ENCODE measurements around the gene UBE2F. TPM values are rescaled to one million over a fixed set of nuclear protein-coding genes. Genes with fewer than 3 reads are reported as not detected.

Gene UBE2F
- total RNA-seq, 1 experiment from 2014 or later = 103 TPM

GRCh38 chr2:237942513-237942899, 24.3 kb upstream of the UBE2F start:
- H2AFZ ChIP-seq = no peak overlapping the region
- no peak overlapping the region for H3K4me3 ChIP-seq
- ChIA-PET CTCF (no interaction called here), POLR2A (ENCODE audit: unreplicated experiment) (no interaction called here)
- H3K79me2 ChIP-seq (ENCODE audit: low read depth) = no peaks in the 10 kb centered on the region
- intact Hi-C loops (cut with micrococcal nuclease; ENCODE audit: unreplicated experiment) = no loop called here
- no peak for TF ChIP-seq CTCF (conservative IDR thresholded peaks at IDR 0.05)
- TF ChIP-seq EZH2 (IDR thresholded peaks at IDR 0.05; ENCODE audit: low read depth) = no peak
- no peak overlapping the region for H3K27ac ChIP-seq
- H3K4me1 ChIP-seq (replicated peaks; ENCODE audit: insufficient read depth) = no peaks in the 10 kb centered on the region
- no peaks in the 10 kb centered on the region for H4K20me1 ChIP-seq (ENCODE audit: insufficient read depth)
- H3K36me3 ChIP-seq (ENCODE audit: low read depth) = no peaks in the 10 kb centered on the region
- peaks cover 10% of the 10 kb centered on the region; the same call in 1 of the 2 replicates for H3K9me3 ChIP-seq (ENCODE audit: insufficient read depth, low read depth)
- no peaks in the 10 kb centered on the region for H3F3A ChIP-seq (ENCODE audit: insufficient read depth, low read depth)
- H3K4me2 ChIP-seq = no peak overlapping the region
- no peaks in the 10 kb centered on the region for H3K9me2 ChIP-seq (ENCODE audit: insufficient read depth)
- DNase-seq = no peak
- BruUV-seq (replicated peaks) = no TSS peak
- H3K27me3 ChIP-seq (ENCODE audit: insufficient read depth, low read depth) = no peaks in the 10 kb centered on the region

DNA sequence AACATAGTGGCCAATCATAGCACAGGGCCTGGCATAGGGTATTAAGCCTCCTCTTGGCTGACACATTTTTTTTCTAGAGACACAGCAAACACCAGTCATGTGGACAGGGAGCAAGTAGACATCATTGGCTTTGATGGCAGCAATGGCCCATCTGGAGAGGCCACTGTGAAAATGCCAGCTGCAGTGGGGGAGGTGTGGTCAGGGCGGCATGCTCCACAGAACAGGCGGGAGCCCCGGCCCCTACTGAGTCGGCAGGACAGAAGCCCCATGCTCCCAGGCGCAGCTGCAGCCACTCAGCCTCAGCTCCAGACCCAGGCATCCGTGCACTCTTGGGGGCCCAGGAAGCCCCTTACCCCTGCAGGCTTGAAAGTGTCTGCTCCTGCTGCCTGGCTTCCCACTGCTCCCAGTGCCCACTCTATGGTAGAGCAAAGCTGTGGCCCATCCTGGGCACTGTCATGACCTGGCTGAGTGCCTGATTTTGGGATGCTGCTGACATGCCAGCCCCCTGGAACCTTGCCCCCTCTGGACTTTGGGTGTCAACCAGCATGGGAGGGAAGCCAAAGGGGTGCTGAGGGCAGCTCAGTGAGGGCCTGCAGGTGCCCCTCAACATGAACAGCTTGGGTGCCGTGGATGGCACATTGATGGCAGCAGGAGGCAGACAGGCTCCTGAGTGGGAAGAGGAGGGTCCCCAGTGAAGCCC, 23.3 kb upstream of the UBE2F start:
- ChIA-PET POLR2A (ENCODE audit: unreplicated experiment) (no interaction called here), CTCF (no interaction called here)
- Histone ChIP-seq H3K9me3 (ENCODE audit: insufficient read depth, low read depth) (peaks cover 10% of the 10 kb centered on the region; the same call in 1 of the 2 replicates), H3K4me2 (no peak overlapping the region), H3K27me3 (ENCODE audit: insufficient read depth, low read depth) (no peaks in the 10 kb centered on the region), H4K20me1 (ENCODE audit: insufficient read depth) (no peaks in the 10 kb centered on the region), H2AFZ (no peak overlapping the region), H3K4me1 (replicated peaks; ENCODE audit: insufficient read depth) (no peaks in the 10 kb centered on the region), H3K4me3 (no peak overlapping the region), H3K79me2 (ENCODE audit: low read depth) (no peaks in the 10 kb centered on the region), H3K27ac (no peak overlapping the region), H3F3A (ENCODE audit: insufficient read depth, low read depth) (no peaks in the 10 kb centered on the region), H3K36me3 (ENCODE audit: low read depth) (no peaks in the 10 kb centered on the region), H3K9me2 (ENCODE audit: insufficient read depth) (no peaks in the 10 kb centered on the region)
- no peak for TF ChIP-seq CTCF (conservative IDR thresholded peaks at IDR 0.05)
- TF ChIP-seq EZH2 (IDR thresholded peaks at IDR 0.05; ENCODE audit: low read depth) = no peak
- intact Hi-C loops (cut with micrococcal nuclease; ENCODE audit: unreplicated experiment) = no loop called here
- no TSS peak for BruUV-seq (replicated peaks)
- no peak for DNase-seq

GRCh38 chr2:237944302-237944701, 22.5 kb upstream of the UBE2F start:
- Histone ChIP-seq H3K4me1 (replicated peaks; ENCODE audit: insufficient read depth) (no peaks in the 10 kb centered on the region), H3K27me3 (ENCODE audit: insufficient read depth, low read depth) (no peaks in the 10 kb centered on the region), H3K4me2 (no peak overlapping the region), H3K79me2 (ENCODE audit: low read depth) (no peaks in the 10 kb centered on the region), H3K4me3 (no peak overlapping the region), H3K36me3 (ENCODE audit: low read depth) (no peaks in the 10 kb centered on the region), H3K9me3 (ENCODE audit: insufficient read depth, low read depth) (peaks cover 10% of the 10 kb centered on the region; the same call in 1 of the 2 replicates), H2AFZ (no peak overlapping the region), H3F3A (ENCODE audit: insufficient read depth, low read depth) (no peaks in the 10 kb centered on the region), H3K27ac (no peak overlapping the region), H4K20me1 (ENCODE audit: insufficient read depth) (no peaks in the 10 kb centered on the region), H3K9me2 (ENCODE audit: insufficient read depth) (no peaks in the 10 kb centered on the region)
- intact Hi-C loops (cut with micrococcal nuclease; ENCODE audit: unreplicated experiment) = no loop called here
- ChIA-PET POLR2A (ENCODE audit: unreplicated experiment) (no interaction called here), CTCF (no interaction called here)
- DNase-seq = no peak
- no peak for TF ChIP-seq EZH2 (IDR thresholded peaks at IDR 0.05; ENCODE audit: low read depth)
- no peak for TF ChIP-seq CTCF (conservative IDR thresholded peaks at IDR 0.05)
- no TSS peak for BruUV-seq (replicated peaks)
